ENCODE results near the gene FBXW9.
A peak's percentile ranks its signal among the peaks of the same experiment; 100 is the strongest.
"Not testable (repeated sequence)": the region's sequence is repeated elsewhere in the genome, so short reads cannot be mapped to it uniquely, and the experiment has no call there.

FBXW9 gene

DNA sequence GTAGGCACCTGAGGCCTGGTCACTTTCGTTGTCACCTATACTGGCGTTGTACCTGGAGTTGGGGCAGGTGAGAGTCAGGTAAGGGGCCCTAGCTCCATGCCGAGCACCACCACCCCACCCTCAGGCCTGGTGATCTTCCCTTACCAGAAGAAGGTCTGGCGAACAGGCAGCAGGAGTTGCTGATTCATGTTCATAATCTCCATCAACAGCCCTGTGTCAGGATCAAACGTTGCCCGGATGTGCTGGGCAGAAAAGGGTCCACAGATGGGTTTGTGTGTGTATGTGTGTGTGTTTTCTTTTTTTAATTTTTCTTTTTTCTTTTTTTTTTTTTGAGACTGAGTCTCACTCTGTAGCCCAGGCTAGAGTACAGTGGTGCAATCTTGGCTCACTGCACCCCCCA is 44.2 kb downstream of the FBXW9 start:
- DNase-seq (ENCODE audit: low spot score): no peak

DNA sequence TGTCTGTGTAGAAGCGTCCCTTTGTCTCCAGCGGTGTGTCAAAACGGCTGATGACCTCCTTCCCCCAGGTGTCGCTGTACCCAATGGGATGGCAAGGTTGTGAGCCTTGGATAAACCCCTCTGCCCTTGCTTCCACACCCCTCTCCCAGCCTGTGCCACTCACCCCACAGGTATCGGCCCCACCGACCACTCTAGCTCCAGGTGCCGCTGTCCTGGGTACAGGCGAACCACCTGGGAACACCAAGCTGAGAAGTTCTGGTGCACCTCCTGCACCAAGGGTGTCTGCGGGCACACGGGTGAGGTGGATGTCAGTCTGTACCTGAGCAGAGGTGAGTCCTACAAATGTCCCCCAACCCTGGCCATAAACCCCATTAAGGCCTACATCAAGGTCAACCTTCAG is 46.5 kb downstream of the FBXW9 start:
- no peak for DNase-seq (ENCODE audit: low spot score)

DNA sequence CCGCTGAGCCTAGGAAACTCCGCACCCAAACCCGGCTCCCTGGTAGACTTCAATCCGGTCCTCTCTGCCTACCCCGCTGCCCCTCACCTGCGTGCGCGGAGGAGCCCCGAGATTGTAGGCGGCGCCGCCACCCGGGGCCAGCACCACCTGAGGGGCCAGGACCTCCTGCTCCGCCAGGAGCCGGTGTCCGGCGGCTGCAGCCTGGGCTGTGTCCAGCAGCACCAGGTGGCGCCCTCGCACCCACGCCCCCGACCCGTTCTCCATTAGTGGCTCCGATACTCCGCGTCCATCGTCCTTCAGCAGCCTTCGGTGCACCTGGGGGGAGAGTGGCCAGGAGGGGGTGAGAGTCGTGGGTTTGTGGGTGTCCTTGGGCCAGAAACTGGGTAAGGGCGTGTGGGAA is 48.3 kb downstream of the FBXW9 start:
- no peak for DNase-seq (ENCODE audit: low spot score)

DNA sequence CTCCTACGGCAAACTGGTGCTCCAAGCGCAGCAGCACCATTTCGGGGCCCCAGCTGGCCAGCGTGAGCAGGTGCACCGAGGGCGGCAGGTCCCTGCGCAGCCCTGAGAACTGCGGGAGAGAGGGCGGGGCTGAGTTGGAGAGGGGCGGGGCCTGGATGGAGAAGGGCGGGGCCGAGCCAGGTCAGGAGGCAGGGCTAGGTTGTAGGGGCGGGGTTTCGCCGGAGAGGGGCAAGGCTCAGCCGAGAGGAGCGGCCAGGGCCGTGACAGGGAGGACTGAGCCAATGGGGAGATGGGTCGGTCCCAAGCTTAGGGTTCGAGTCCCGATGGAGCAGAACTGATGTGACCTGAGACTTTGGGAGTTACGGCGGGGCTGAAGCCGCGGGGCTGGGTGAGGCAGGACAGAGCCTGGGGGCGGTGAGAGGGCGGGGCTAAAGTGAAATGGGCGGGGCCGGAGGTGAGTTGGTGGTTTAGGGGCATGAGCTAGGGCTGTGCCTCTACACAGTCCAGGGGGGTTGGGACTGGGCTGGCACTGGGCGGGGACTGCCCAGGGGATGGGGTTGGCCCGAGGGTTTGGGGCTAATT is 48.9 kb downstream of the FBXW9 start:
- no peak for DNase-seq (ENCODE audit: low spot score)

DNA sequence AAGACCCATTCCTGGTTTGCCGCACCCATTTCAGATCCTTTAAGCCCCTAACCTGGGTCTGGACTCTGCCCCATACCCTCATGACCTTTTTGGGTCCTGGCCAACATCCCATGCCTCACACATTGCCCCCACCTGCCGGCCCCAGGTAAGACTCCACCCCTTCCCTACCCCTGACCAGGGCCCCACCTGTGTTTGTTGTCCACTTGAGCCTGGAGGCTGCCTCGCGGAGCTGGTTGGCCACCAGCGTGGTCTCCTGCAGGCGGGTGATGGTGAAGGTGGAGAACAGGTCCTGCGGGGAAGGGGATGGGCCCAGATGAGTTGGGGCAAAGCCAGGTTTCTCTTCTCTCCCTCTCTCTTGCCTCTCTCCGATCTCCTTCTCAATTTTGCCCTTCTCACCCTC is 49.4 kb downstream of the FBXW9 start:
- DNase-seq (ENCODE audit: low spot score): no peak

DNA sequence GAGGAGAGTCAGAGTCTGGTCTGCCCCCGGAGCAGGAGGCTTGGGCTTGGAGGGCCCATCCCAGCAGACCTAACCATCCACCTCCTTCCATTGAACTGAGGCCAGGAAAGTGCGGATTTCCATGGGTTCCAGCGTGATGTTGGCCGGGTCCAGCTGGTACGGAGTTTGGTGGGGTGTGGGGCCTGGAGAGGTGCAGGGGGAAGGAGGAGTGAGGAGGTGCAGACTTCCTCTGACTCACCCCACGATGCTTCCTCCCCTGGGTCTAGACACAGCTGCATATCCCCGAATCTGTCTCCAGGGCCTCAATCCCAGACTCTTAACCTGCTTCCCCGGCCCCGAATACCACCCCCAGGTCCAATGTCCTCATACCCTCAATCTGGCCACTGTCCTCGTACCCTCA is 49.9 kb downstream of the FBXW9 start:
- DNase-seq (ENCODE audit: low spot score): no peak

DNA sequence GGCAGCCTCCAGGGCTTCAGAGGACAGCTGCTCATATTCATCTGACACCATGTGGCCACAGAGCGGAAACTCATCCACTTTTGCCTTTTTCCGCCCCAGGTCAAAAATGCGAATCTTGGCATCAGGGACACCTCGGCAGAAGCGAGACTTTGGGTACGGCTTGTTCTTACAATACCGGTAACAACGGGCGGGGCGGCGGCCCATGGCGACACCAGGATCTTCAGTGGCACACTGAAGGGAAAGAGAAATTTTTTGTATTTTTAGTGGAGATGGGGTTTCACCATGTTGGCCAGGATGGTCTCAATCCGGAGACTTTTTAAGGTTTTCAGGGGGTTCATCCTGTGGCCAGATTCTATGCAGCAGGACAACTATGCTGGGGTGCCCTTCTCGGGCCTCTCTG is 52.7 kb downstream of the FBXW9 start:
- DNase-seq (ENCODE audit: low spot score): not testable (repeated sequence)

DNA sequence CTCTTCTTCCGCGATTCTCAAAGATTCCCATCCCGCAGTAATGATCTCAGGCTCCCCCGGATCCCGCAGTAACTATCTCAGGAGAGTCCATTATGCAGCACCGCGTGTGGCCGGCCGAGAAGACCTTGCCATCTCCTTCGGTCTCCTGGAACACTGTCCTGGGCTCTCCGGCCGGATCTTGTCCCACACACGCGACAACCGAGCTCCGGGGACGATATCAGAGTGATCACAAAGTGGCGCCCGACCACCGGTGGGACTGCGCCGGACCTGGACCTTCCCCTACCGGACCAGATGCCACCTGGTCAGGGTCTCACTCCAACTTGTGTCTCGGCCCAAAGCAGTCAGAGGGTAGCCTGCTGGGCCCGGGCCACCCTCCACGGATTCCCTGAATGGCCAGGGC is 53.9 kb downstream of the FBXW9 start:
- DNase-seq (ENCODE audit: low spot score): no peak

DNA sequence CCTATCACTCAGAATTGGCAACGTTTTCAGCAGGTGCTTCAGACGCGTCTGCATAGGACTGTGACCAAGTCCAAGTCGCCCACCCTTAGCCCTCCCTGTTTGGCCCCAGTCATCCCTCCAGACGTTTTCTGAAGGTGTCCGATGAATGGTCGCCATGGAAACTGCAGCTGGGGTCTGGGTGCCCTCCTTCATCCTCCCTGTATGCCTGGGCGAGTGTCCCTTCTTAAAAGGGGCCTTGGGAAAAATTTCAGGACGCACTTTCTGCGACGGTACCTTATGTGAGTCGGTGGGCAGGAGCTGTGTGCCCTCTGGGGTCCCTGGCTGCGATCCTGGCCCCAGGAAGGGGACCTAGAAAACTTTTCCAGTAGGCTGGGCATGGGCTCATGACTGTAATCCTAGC is 55.0 kb downstream of the FBXW9 start:
- DNase-seq (ENCODE audit: low spot score): no peak

DNA sequence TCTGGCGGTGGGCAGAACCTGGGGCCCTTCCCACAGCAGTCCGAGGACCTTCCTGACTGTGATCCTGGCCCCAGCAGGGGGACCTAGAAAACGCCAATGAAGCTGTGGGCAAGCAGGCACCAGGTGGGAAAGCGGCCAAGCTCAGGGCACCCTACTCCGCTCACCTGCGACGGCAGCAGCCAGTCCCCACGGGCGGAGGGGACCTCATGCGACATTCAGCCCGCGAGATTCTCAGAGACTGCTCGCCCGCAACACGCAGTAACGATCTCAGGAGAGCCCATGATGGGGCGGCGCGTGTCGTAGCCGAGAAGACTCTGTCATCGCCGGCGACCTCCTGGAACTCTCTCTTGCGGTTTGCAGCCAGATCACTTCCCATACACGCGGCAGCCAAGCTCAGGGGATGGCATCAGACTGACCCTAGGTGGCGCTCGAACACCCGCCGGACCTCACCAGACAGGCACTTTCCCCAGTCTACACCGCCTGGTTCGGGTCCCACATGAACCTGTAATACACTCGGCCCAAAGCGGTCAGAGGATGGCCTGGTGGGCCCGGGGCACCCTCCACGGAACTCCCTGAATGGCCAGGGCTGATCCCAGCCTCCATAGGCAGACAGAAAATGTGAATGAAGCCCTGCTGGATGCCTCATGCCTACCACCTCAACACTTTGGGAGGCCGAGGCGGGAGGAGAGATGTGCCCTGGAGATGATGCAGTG is 56.4 kb downstream of the FBXW9 start:
- DNase-seq (ENCODE audit: low spot score): peak; percentile 86
